COR-L47 (cell line): ENCODE results near the gene FLOT1.

Source experiments
- DNase-seq: peaks from one replicate; lab custom pipeline; 2025; lab: John Stamatoyannopoulos, UW

The FLOT1 gene, protein sequence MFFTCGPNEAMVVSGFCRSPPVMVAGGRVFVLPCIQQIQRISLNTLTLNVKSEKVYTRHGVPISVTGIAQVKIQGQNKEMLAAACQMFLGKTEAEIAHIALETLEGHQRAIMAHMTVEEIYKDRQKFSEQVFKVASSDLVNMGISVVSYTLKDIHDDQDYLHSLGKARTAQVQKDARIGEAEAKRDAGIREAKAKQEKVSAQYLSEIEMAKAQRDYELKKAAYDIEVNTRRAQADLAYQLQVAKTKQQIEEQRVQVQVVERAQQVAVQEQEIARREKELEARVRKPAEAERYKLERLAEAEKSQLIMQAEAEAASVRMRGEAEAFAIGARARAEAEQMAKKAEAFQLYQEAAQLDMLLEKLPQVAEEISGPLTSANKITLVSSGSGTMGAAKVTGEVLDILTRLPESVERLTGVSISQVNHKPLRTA

GRCh38 chr6:30742316-30743098 is at the start of gene FLOT1:
TSS of gene FLOT1 (minus strand) at chr6:30742687. CDS start at chr6:30742189, 498 bp downstream.
- DNase-seq = peak; percentile 66

- DNase-seq = no peak
Observed at GRCh38 chr6:30790724-30791383, 48.4 kb upstream of the FLOT1 start.

- DNase-seq = no peak
Observed at GRCh38 chr6:30789606-30790005, 47.1 kb upstream of the FLOT1 start.

GRCh38 chr6:30787954-30788353 is 45.5 kb upstream of the FLOT1 start:
- no peak for DNase-seq

- DNase-seq = no peak
Observed at GRCh38 chr6:30782425-30783014, 40.0 kb upstream of the FLOT1 start.

GRCh38 chr6:30781743-30782424 is 39.4 kb upstream of the FLOT1 start:
- peak; percentile 90 for DNase-seq

DNA sequence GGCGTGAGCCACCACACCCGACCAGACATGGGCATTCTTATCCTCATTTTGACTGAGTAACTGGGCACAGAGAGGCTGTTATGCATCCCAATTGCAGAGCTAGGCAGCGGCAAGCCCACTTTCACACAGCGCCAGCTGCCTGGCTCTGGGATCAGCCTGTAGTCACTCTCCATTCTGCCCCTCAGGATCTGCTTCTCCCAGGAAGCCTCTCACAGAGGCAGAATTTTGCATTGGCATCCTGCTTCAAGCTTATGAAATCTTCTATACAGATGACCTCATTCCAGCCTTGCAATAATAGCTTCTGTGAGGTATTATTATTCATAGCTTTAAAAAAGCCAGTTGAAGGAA is 38.9 kb upstream of the FLOT1 start:
- DNase-seq = no peak

DNA sequence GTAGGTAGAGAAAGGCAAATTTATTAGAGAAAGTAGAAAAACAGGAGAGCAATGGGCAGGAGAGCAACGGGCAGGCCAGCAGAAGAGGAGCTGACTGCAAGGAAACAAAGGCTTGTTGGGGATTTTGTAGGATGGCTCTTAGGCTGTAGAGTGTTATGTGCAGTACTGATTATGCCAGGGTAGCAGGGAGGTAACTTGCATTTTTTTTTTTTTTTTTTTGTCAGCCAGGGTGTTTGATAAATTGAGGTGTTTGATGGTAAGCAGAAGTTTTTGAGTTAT is 38.1 kb upstream of the FLOT1 start:
- no peak for DNase-seq

GRCh38 chr6:30779850-30780641 is 37.6 kb upstream of the FLOT1 start:
- DNase-seq = no peak

DNA sequence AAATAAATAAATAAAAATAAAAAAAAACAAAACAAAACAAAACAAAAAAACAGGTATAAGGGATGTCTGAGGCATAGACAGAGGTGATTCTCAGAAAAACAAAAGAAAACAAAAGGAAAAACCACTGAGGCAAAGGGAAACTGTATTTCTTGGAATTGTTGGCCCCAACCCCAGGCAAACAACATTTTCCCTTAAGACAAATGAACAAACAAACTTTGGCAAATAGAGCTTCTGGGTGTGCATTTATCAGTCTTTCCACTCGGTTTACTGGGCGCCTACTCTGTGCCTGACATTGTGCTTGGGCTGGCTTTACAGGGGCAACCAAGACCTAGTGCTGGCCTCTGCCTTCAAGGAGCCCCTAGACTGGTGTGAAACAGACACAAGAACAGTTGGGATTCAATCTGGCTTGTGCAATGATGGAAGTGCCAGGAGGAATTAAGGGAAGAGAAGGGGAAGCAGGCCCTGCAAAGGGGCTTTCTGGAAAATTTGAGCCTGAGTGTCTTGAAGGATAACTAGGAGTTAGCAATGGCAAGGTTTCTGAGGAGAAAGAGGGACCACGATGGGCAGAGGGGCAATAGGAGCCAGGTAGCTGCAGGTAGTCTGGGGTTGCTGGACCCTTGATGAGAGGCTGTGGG is 35.6 kb upstream of the FLOT1 start:
- no peak for DNase-seq

- DNase-seq = no peak
Observed at GRCh38 chr6:30777155-30777485, 34.6 kb upstream of the FLOT1 start.

- DNase-seq = no peak
Observed at GRCh38 chr6:30776390-30777154, 34.1 kb upstream of the FLOT1 start.

- DNase-seq = no peak
Observed at GRCh38 chr6:30775104-30775503, 32.6 kb upstream of the FLOT1 start.

GRCh38 chr6:30774701-30775100 is 32.2 kb upstream of the FLOT1 start:
- no peak for DNase-seq

GRCh38 chr6:30770592-30770991 is 28.1 kb upstream of the FLOT1 start:
- DNase-seq = no peak

DNA sequence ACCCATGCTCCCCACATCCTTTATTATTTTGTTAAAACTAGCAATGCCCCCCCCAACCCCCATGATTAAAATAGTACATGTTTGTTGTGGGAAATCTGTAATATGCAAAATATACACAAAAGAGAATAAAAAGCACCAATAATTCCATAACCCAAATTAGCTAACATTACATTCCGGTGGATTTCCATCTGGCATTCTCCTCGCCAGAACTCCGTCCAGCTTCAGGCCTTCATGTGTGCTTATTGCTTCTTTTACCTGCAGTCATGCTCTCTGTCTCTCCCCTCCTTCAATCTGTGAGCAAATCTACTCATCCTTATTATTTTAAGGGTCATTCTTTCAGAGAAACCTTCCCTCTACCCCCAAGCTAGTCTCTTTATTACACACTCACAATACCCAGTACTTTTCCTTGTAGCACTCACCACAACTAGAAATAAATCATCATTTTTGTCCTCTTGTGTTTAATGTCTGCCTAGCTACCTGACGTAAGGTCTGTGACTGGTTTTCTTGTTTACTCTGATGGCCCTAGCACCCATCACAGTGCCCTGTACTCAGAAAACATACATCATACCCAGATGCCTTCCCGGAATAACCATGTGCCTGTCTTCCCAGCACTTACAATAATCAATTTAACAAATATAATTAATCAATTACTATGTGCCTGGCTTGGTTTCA is 27.5 kb upstream of the FLOT1 start:
- no peak for DNase-seq

GRCh38 chr6:30769088-30769852 is 26.8 kb upstream of the FLOT1 start:
- no peak for DNase-seq

- DNase-seq = no peak
Observed at GRCh38 chr6:30768634-30769087, 26.2 kb upstream of the FLOT1 start.

DNA sequence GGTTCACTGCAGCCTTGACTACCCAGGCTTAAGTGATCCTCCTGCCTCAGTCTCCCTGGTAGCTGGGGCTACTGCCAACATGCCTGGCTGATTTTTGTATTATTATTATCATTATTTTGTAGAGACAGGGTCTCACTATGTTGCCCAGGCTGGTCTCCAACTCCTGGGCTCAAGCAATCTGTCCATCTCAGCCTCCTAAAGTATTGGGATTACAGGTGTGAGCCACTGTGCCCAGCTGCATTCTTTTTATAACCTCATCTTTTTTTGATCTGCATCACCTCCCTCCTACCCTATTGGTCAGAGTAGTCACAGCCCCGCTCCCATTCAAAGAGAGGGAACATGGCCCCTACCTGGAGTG is 25.4 kb upstream of the FLOT1 start:
- no peak for DNase-seq
